HepG2 (cell line): ENCODE results near the gene NCOA6. TPM values are rescaled to one million over a fixed set of nuclear protein-coding genes. Genes with fewer than 3 reads are reported as not detected.

Experiments used
- ATAC-seq: fragments of 200-7000 bp; cut with Tn5 transposase; 3 replicates; pipeline ENCODE4 v1.9.1; 2020; ENCODE audit warnings: mild to moderate bottlenecking, moderate library complexity
- BruUV-seq: library from RNA; stranded (reverse); fragments of 400-500 nt; replicated peaks from 2 replicates; lab custom pipeline; 2021; lab: Mats Ljungman, UMichigan
- CTCF ChIA-PET: fragments of 300-600 bp; formaldehyde crosslinking; extraction: SDS; loops from one replicate; lab custom pipeline; 2021; ENCODE audit warnings: low total read pairs, inconsistent platforms, low intra/inter-chr PET ratio; lab: Yijun Ruan, JAX
- POLR2A ChIA-PET: fragments of 350-600 bp; sonication (Branson Sonifier 250); formaldehyde crosslinking; loops from one replicate; lab custom pipeline; 2020; ENCODE audit warnings: antibody characterized with exemption, inconsistent platforms; lab: Yijun Ruan, JAX
- DNase-seq: peaks from one replicate; pipeline ENCODE4 v3.0.0-alpha.2; 2015; ENCODE audit warnings: low spot score
- FAIRE-seq: peaks from 3 replicates; lab custom pipeline; 2011; peaks lifted over from hg19 to GRCh38; lab: Jason Lieb, UNC
- H2AFZ ChIP-seq: one replicate; pipeline ENCODE4 v1.6.1; 2011; ENCODE audit warnings: low read length, inconsistent platforms
- H3K27ac ChIP-seq: fragments of 300-600 bp; 3 replicates; pipeline ENCODE4 v1.8.0; 2011; ENCODE audit warnings: mixed run types, mild to moderate bottlenecking, mixed read lengths, low read length, inconsistent platforms; ENCODE audit not compliant: insufficient read depth; ENCODE audit errors: extremely low read length
- H3K27me3 ChIP-seq, 2 experiments: fragments of 200-600 bp in 1 of 2; 2 replicates in 1 of 2; 3 replicates in 1 of 2; pipeline versions ENCODE4 v1.6.0 to v1.8.0; 2011; ENCODE audit warnings: low read length in 2 of 2, mild to moderate bottlenecking in 2 of 2, moderate library complexity in 2 of 2, inconsistent platforms in 1 of 2; ENCODE audit not compliant: insufficient read depth in 2 of 2, control insufficient read depth in 1 of 2
- H3K36me3 ChIP-seq, 2 experiments: fragments of 200-600 bp in 1 of 2; replicated peaks in 1 of 2; 2 replicates in 1 of 2; 3 replicates in 1 of 2; pipeline versions ENCODE4 v1.5.1 to v1.8.0; 2011; ENCODE audit warnings: low read length in 2 of 2, inconsistent platforms in 1 of 2; ENCODE audit not compliant: insufficient read depth in 2 of 2, control insufficient read depth in 1 of 2
- H3K4me1 ChIP-seq: 2 replicates; pipeline ENCODE4 v1.5.1; 2012; ENCODE audit warnings: low read length, inconsistent platforms; ENCODE audit not compliant: insufficient read depth
- H3K4me2 ChIP-seq: 2 replicates; pipeline ENCODE4 v1.6.0; 2011; ENCODE audit warnings: low read depth, low read length, inconsistent platforms
- H3K4me3 ChIP-seq, 3 experiments: fragments of 200-600 bp in 1 of 3; sonication (generic), shearing (Covaris generic) in 1 of 3; replicated peaks in 1 of 3; 2 replicates each; pipeline ENCODE4 v1.5.1; 2011 to 2016; ENCODE audit warnings: low read length in 3 of 3, inconsistent platforms in 2 of 3, low read depth in 2 of 3, mild to moderate bottlenecking in 2 of 3, control low read depth in 1 of 3, mixed read lengths in 1 of 3; ENCODE audit not compliant: insufficient read depth in 1 of 3
- H3K79me2 ChIP-seq: one replicate; pipeline ENCODE4 v1.6.1; 2011; ENCODE audit warnings: low read length, inconsistent platforms; ENCODE audit not compliant: insufficient read depth
- H3K9ac ChIP-seq: 2 replicates; pipeline ENCODE4 v1.6.0; 2011; ENCODE audit warnings: mild to moderate bottlenecking, low read depth, low read length, inconsistent platforms; ENCODE audit not compliant: insufficient read depth
- H3K9me3 ChIP-seq: 2 replicates; pipeline ENCODE4 v1.5.1; 2012; ENCODE audit warnings: mild to moderate bottlenecking, low read length
- H4K20me1 ChIP-seq: 2 replicates; pipeline ENCODE4 v1.6.0; 2011; ENCODE audit warnings: inconsistent platforms, mild to moderate bottlenecking, low read length, moderate library complexity; ENCODE audit not compliant: insufficient read depth
- CCDC6 ChIP-seq: sonication (generic); formaldehyde crosslinking; IDR thresholded peaks from 2 replicates; pipeline ENCODE4 v1.8.1; 2022; ENCODE audit warnings: mild to moderate bottlenecking, missing genetic modification reagents, moderate library complexity
- E2F1 ChIP-seq: sonication (generic); formaldehyde crosslinking; IDR thresholded peaks from 2 replicates; pipeline ENCODE4 v1.5.0; 2020; ENCODE audit warnings: missing genetic modification reagents
- FIP1L1 ChIP-seq: fragments of 200-400 bp; formaldehyde crosslinking; IDR thresholded peaks from 2 replicates; pipeline ENCODE4 v1.6.1; 2018; ENCODE audit warnings: low read depth, mild to moderate bottlenecking, low read length, moderate library complexity, borderline replicate concordance; ENCODE audit not compliant: insufficient read depth
- GRHL1 ChIP-seq: sonication (generic); formaldehyde crosslinking; conservative IDR thresholded peaks from 2 replicates; pipeline ENCODE4 v1.8.0; 2022; ENCODE audit warnings: missing genetic modification reagents
- HDAC6 ChIP-seq: fragments of 200-600 bp; sonication (generic); IDR thresholded peaks from 2 replicates; pipeline ENCODE4 v1.7.0; 2017; ENCODE audit warnings: mild to moderate bottlenecking, antibody characterized with exemption, low read length, low read depth
- MATR3 ChIP-seq: sonication (generic); formaldehyde crosslinking; IDR thresholded peaks from 2 replicates; pipeline ENCODE4 v1.4.0; 2020; ENCODE audit warnings: missing genetic modification reagents
- MED1 ChIP-seq: sonication (generic); formaldehyde crosslinking; IDR thresholded peaks from 2 replicates; pipeline ENCODE4 v1.4.0; 2020; ENCODE audit warnings: missing genetic modification reagents
- RNF2 ChIP-seq: fragments of 450-650 bp; conservative IDR thresholded peaks from 2 replicates; pipeline ENCODE4 v1.6.1; 2016; ENCODE audit warnings: low read depth
- SALL2 ChIP-seq: sonication (generic); formaldehyde crosslinking; IDR thresholded peaks from 2 replicates; pipeline ENCODE4 v1.8.1; 2023; ENCODE audit warnings: mild to moderate bottlenecking, missing genetic modification reagents, inconsistent platforms
- SMARCE1 ChIP-seq: fragments of 450-650 bp; IDR thresholded peaks from 2 replicates; pipeline ENCODE4 v1.6.1; 2017; ENCODE audit warnings: borderline replicate concordance
- ZEB1 ChIP-seq: IDR thresholded peaks from 2 replicates; pipeline ENCODE4 v1.6.1; 2012; ENCODE audit warnings: mild to moderate bottlenecking, low read depth, inconsistent platforms; ENCODE audit not compliant: insufficient replicate concordance
- ZMYM4 ChIP-seq: sonication (generic); formaldehyde crosslinking; IDR thresholded peaks from 2 replicates; pipeline ENCODE4 v1.8.1; 2023; ENCODE audit warnings: mild to moderate bottlenecking, missing genetic modification reagents
- ZNF224 ChIP-seq: sonication (generic); formaldehyde crosslinking; IDR thresholded peaks from 2 replicates; pipeline ENCODE4 v1.5.0; 2020; ENCODE audit warnings: mild to moderate bottlenecking, missing genetic modification reagents
- ZNF552 ChIP-seq: sonication (generic); formaldehyde crosslinking; IDR thresholded peaks from 2 replicates; pipeline ENCODE4 v1.9.0; 2022; ENCODE audit warnings: missing genetic modification reagents, mild to moderate bottlenecking, borderline replicate concordance
- whole genome bisulfite sequencing: methylation state at CpG from one replicate; pipeline ENCODE4 v1.1.6; 2017; ENCODE audit warnings: low lambda C conversion rate; 5-methylcytosine and 5-hydroxymethylcytosine counted together
- in situ Hi-C: cut with HindIII; loops from 2 replicates; pipeline ENCODE4 v1.10.0; 2017; ENCODE audit warnings: low pct_unique_long_range_greater_than_20kb; ENCODE audit not compliant: extremely low pct_ligation_motif_present
- intact Hi-C: fragments of 100-400 bp; cut with micrococcal nuclease; formaldehyde crosslinking; loops from one replicate; pipeline ENCODE4 v1.10.0; 2022; ENCODE audit not compliant: unreplicated experiment
- polyA plus RNA-seq, 8 experiments: library from polyadenylated mRNA; depleted of rRNA in 3 of 8; stranded (reverse) in 7 of 8; unstranded in 1 of 8; fragments of >200 nt; fragmentation: Illumina TruSeq in 4 of 8; extraction: Trizol in 4 of 8; gene quantifications; 2 replicates each; pipeline versions ENCODE4 v1.2.1 to v1.2.3, GENCODE V29; 2011 to 2016; ENCODE audit warnings: low read depth in 4 of 8, missing spikeins in 1 of 8, mixed read lengths in 1 of 8; ENCODE audit not compliant: insufficient read depth in 1 of 8
- total RNA-seq, 5 experiments: library from RNA; depleted of rRNA; stranded (reverse); fragments of >200 nt; fragmentation: Illumina TruSeq; extraction: Trizol; gene quantifications; 2 replicates each; pipeline ENCODE4 v1.2.3, GENCODE V29; 2016; ENCODE audit warnings: low read depth in 1 of 5
- TF ChIP-seq, protein P1 (sequence below): sonication (generic); formaldehyde crosslinking; IDR thresholded peaks from 2 replicates; pipeline ENCODE4 v1.4.0; 2020; ENCODE audit warnings: mild to moderate bottlenecking, low read depth, missing genetic modification reagents
- TF ChIP-seq, protein P2 (sequence below): sonication (generic); formaldehyde crosslinking; IDR thresholded peaks from 2 replicates; pipeline ENCODE4 v1.8.0; 2022; ENCODE audit warnings: mild to moderate bottlenecking, missing genetic modification reagents, moderate library complexity

The NCOA6 gene
- total and polyA plus RNA-seq, 2 of the 13 experiments (the other 11 are each of a cell fraction or from before 2014, with no cell fraction given), result 11.2 to 29.3 TPM

DNA sequence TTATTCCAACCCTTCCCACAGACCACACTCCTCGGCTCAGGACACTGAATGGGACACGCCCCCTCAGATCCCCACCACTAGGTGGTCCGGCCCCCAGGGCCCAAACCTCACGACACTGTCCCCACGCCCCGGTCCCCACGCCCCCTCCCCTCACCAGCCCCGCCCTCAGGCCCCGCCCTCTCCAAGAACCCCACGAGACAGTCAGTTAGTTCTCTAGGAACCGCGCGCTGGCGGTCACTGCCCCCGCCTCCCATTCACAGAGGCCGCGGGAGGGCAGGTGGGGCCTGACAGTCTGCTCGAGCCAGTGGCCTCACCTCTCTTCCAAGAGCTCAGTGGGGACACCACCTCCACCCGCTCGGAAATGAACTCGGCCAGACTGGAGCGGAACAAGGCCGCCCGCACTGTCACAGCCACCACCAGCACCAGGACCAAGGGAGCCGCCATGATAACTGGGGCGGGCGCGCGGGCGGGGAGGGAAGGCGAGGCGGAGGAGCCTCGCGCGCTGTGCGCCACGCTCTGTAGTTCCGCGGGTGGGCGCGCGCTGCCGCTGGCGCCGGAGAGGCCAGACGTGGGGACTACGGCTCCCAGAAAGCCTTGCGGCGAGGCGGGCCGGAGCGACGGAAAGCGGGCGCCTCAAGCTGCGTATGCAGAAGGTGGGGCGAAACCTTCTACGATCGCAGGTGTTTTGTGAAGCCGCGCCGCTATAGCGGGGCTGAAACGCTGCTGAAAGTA is 148.6 kb downstream of the NCOA6 start, which contains the start of gene PIGU (continued):
- TF ChIP-seq GRHL1, result no peak
- peak; percentile 92 for TF ChIP-seq ZMYM4
- TF ChIP-seq SMARCE1, result no peak
- TF ChIP-seq ZNF224 (CRISPR knock-in tag), result peak; percentile 31; the same call in 1 of the 2 replicates
- peak; percentile 45; the same call in 1 of the 2 replicates for TF ChIP-seq CCDC6 (CRISPR knock-in tag)

- CTCF ChIA-PET, result interaction anchor here (1.3 kb wide), 1 partner anchor 55 kb away, joined by 5 read pairs; no protein-coding TSS in a partner anchor
- H3K4me2 ChIP-seq, result peak overlapping the region; percentile 93
- H3K27me3 ChIP-seq, result peaks cover 0 to 4% of the 10 kb centered on the region in 2 experiments; a peak in 1 of 5 replicates
- peak overlapping the region; percentile 86 for H3K27ac ChIP-seq
- no peak for ATAC-seq
- POLR2A ChIA-PET, result interaction anchor here (1.2 to 2.6 kb wide), 9 partner anchors 23 to 375 kb away, joined by 3 to 43 read pairs (median 6); partner anchors contain the start of genes DYNLRB1 and TP53INP2
- WGBS, result 2% methylated on average over 14 of the region's 14 CpGs
- H4K20me1 ChIP-seq, result peaks cover 3% of the 10 kb centered on the region; the same call in 1 of the 2 replicates
- intact Hi-C loops, result loop anchor here (1.0 kb wide), 1 partner anchor 28 kb away; the partner anchor contains the start of gene TP53INP2
- peak overlapping the region; percentile 87 to 96 (median 89) for H3K4me3 ChIP-seq
- peak overlapping the region; percentile 81 for H3K9ac ChIP-seq
- H3K36me3 ChIP-seq, result no peaks in the 10 kb centered on the region
- no peak overlapping the region for H2AFZ ChIP-seq
- no peak for DNase-seq
- FAIRE-seq, result no peak
- no peaks in the 10 kb centered on the region for H3K9me3 ChIP-seq
- H3K79me2 ChIP-seq, result peaks cover 25% of the 10 kb centered on the region
- BruUV-seq, result TSS peak; percentile 82
- H3K4me1 ChIP-seq, result peaks cover 29% of the 10 kb centered on the region
- in situ Hi-C loops, result loop anchor here (5.0 kb wide), 1 partner anchor 54 kb away; no protein-coding TSS in a partner anchor
- TF ChIP-seq MATR3, result no peak
- no peak for TF ChIP-seq ZNF552 (CRISPR knock-in tag)
- TF ChIP-seq HDAC6, result no peak
- no peak for TF ChIP-seq FIP1L1
- TF ChIP-seq ZEB1, result no peak
- TF ChIP-seq RNF2, result no peak
- TF ChIP-seq E2F1 (CRISPR knock-in tag), result no peak
- TF ChIP-seq, protein P1, sequence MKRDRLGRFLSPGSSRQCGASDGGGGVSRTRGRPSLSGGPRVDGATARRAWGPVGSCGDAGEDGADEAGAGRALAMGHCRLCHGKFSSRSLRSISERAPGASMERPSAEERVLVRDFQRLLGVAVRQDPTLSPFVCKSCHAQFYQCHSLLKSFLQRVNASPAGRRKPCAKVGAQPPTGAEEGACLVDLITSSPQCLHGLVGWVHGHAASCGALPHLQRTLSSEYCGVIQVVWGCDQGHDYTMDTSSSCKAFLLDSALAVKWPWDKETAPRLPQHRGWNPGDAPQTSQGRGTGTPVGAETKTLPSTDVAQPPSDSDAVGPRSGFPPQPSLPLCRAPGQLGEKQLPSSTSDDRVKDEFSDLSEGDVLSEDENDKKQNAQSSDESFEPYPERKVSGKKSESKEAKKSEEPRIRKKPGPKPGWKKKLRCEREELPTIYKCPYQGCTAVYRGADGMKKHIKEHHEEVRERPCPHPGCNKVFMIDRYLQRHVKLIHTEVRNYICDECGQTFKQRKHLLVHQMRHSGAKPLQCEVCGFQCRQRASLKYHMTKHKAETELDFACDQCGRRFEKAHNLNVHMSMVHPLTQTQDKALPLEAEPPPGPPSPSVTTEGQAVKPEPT (CRISPR knock-in tag), result no peak
- TF ChIP-seq MED1 (CRISPR knock-in tag), result 0 out of 2 replicates have a peak, but pooled peaks have one; percentile 30
- no peak for TF ChIP-seq SALL2 (CRISPR knock-in tag)
- TF ChIP-seq, protein P2, sequence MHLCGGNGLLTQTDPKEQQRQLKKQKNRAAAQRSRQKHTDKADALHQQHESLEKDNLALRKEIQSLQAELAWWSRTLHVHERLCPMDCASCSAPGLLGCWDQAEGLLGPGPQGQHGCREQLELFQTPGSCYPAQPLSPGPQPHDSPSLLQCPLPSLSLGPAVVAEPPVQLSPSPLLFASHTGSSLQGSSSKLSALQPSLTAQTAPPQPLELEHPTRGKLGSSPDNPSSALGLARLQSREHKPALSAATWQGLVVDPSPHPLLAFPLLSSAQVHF (CRISPR knock-in tag), result no peak
These were observed 149.3 kb downstream of the NCOA6 start for GRCh38 chr20:34675993-34676641.
